ENCODE data around the gene ERFE.

GRCh38 chr2:238148981-238149380, 9.8 kb upstream of the ERFE start:
- no peak for TF ChIP-seq MXI1 (conservative IDR thresholded peaks at IDR 0.05; ENCODE audit: poor library complexity, severe bottlenecking)
- TF ChIP-seq EP300 (conservative IDR thresholded peaks at IDR 0.05; ENCODE audit: poor library complexity, severe bottlenecking) = no peak
- TF ChIP-seq CTCF (IDR thresholded peaks at IDR 0.05; ENCODE audit: poor library complexity, severe bottlenecking) = no peak
- TF ChIP-seq EZH2 (IDR thresholded peaks at IDR 0.05; ENCODE audit: borderline replicate concordance, insufficient read depth, low read length, poor library complexity, severe bottlenecking) = no peak

Data from neural cell (in vitro differentiated cells).